GM21528 (cell line): ENCODE results near the gene PRPH2.

Experiments
- ATAC-seq: cut with Tn5 transposase; IDR thresholded peaks from one replicate; pipeline ENCODE4 v1.9.1; 2021; ENCODE audit warnings: mild to moderate bottlenecking, moderate library complexity; ENCODE audit not compliant: unreplicated experiment, low FRiP score

The PRPH2 gene, protein sequence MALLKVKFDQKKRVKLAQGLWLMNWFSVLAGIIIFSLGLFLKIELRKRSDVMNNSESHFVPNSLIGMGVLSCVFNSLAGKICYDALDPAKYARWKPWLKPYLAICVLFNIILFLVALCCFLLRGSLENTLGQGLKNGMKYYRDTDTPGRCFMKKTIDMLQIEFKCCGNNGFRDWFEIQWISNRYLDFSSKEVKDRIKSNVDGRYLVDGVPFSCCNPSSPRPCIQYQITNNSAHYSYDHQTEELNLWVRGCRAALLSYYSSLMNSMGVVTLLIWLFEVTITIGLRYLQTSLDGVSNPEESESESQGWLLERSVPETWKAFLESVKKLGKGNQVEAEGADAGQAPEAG

DNA sequence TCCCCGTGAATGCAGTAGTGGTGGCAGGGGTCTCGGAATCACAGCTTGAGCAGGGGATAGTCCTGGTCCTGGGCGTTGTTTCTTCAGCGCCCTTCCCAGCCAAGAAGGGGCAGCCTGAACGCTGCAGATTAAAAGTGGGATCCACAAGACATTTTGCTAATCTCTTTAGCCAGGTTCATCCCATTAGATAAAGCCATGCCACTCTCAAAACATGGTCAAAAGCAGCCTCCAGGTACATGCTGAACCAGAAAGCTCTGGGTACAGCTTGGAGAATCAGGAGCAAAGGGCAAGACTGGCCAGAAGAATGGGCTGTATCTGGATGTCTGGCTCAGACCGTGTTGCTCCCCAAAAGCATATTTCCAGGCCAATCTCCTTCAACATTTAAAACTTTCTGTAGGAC, at the start of gene PRPH2:
PRPH2 (minus strand) TSS at position 101 of the 400 bp plus-strand sequence. CDS start 263 bp downstream, outside the sequence.
- ATAC-seq: no peak

DNA sequence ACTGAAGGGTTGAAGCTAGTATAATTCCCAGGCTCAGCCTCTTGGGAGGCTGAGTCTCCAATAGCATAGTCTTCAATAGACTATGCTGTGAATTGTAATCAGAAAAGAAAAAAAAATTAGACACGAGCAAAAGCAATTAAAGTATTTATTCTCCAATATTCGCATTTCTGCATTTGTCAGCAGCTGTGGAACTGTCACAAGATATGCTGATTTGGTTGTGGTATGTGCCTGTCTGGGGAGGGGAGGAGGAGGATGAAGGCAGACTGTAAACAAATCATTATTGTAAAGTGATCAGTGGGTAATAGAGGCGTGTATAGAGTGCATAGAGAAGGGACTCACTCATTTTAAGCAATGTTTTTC, 49.3 kb upstream of the PRPH2 start:
- ATAC-seq: no peak

DNA sequence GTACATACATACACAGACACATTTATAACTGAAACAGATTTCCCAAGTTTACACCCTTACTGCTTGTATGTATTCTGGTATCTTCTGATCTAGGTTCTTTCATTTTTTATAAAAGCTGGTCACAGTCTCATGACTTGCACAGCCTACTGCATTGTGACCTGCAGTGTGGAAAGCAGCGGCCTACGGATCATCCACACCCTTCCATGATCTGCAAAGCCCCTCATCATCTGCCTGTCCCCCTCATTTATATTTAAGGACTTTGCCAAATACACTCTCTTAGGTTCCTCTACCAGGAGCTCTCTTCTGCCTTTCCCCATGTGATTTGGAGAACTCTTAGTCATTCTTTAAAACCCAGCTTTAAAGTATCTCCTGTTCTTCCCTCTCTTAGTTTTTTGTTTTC, 47.4 kb upstream of the PRPH2 start:
- ATAC-seq: no peak

DNA sequence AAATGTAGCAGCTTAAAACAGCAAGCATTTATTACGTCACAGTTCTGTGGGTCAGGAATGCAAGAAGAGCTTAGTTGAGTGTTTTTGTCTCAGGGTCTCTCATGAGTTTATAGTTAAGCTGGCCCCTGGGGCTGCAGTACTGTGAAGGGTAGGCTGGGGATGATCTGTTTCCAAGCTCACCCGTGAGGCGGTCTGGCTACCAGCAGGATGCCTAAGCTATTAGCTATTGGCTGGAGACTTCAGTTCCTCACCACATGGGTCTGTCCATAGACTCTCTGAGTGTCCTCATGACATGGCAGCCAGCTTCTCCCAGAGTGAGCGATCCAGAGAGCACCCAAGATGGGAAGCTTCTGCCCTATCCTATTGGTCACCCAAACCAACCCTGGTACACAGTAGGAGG, 46.7 kb upstream of the PRPH2 start:
- ATAC-seq: no peak

DNA sequence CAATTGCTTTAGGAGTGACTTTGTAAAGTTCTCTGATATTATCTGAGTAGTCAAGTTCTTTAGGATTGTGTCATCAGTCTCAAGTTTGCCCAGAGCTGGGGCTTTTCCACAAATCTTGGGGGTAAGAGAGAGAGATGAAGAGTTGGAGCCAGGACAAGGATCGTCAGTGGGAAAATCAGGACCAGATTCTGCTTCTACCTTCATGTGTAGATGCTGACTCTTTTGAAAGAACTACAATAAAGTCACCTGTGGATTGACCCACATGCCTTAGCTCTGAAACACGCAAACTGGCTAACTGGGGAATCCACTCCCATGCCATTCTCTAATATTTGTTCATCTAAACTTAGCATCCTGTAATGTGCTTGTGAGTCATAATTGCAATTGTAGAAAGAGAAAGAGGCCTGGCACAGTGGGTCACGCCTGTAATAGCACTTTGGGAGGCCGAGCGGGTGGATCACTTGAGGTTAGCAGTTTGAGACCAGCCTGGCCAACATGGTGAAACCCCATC, 43.8 kb upstream of the PRPH2 start:
- no peak for ATAC-seq

DNA sequence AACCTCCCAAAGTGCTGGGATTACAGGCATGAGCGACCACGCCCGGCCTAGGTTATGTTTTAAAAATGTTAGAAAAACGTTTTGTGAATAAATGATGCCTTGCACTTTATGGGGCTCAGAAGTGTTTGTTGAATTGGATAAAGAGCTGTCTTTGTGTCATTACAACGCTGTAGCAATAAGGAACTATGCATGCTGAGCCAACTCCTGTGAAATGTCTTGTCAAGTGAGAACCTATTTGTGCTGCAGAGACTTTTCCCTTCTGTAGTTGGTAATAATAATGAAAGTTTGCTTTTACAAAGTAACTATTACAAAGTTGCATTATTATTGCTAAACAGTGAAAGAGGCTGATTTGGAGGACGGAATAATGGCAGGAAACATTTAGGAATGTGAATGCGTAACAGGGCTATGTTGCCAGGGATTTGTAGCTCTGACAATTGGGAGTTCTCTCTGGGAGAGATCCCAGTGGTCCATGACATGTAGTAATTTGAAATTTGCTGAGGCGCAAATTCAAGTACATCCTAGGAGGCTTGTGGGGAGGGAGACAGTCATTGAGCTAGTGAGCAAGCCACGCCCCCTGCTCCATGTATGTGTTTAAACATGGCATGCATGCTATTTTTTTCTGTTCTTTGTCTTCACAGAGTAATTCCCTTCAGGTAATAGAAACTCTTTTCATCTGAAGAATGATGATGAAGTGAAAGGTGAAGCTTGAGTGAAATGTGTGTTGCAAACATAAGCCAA, 42.7 kb upstream of the PRPH2 start:
- ATAC-seq: no peak

DNA sequence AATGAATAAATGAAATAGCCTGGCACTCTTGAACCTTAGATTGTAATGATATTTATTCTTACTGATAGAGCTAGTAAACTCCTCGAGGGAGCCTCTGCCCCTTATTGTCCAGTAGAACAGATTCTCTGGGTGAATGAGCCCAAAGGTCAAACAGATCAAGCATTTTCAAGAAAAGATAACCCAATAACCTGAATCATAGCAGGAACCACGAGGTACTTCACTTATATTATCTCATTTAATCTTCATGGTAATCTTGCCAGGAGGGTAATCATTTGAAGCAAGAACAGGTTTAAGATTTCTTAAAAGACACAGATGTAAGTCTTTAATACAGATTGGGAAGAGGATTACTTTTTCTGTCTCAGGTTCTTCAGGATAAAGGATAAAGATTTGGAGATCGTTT, 40.6 kb upstream of the PRPH2 start:
- no peak for ATAC-seq

DNA sequence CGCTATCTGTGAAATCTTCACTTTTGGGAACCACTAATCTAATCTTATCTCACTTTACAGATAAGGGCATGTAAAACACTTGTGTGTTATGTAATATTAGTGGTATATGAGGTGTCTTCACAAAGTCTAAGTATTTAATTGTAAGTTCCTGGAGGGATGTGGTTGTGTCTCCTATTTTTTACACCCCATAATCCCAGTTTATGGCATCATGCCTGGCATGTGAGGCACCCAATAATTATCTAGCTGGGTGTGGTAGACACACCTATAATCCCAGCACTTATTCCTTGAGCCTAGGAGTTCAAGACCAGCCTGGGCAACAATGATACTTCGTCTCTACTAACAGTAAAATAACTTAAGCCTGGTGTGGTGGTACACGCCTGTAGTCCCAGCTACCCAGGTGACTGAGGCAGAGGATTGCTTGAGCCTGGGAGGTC, 40.0 kb upstream of the PRPH2 start:
- no peak for ATAC-seq

DNA sequence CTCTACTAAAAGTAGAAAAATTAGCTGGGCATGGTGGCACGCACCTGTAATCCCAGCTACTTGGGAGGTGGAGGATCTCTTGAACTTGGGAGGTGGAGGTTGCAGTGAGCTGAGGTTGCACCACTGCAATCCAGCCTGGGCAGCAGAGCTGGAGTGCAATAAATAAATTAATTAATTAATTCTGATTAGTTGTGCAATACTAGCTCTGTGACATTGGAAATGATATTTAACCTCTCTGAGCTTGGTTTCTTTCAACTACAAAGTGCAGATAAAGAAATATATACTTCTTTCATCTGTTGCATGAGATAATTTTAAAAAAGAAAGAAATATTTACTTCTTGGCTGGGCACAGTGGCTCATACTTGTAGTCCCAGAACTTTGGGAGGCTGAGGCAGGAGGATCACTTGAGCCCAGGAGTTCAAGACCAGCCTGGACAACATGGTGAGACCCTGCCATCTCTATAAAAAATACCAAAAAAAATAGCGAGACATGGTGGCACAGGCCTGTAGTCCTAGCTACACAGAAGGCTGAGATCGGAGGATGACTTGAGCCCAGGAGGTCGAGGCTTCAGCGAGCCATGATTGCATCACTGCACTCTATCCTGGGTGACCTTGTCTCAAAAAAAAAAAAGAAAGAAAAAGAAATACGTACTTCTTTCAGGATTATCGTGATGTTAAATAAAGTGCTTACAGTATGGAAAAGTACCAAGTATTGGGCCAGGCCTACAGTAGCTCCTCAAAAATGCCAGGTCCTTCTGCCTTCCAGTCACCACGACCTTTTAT, 39.1 kb upstream of the PRPH2 start:
- no peak for ATAC-seq

DNA sequence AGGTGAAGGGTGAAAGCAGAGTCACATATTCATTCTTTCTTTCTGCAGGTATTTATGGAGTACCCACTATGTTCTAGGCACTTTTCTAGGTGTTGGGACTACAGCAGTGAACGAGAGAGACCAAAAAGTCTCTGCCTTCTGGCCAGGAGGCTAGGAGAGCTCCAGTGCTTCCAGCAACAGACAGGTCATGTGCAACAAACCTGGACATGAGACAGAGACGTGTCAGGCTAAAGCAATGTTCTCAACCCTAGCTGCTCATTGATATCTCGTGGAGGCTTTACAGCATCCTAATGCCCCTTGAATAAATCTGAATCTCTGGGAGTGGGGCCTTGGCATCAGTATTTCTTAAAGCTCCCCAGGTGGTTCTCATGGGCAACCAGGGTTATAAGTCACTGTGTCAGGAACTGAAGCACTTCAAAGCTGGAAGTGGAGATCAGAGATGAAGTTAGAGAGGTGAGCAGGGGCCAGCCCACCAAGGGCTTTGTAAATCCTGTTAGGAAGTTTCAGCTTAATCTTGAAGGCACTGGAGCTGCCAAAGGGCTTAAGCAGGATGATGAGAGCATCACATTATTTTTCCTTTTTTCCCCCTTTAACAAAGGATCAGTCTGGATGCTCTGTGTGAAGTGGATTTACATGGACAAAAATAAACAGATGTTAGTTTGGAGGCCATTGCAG, 36.5 kb upstream of the PRPH2 start:
- ATAC-seq: no peak

DNA sequence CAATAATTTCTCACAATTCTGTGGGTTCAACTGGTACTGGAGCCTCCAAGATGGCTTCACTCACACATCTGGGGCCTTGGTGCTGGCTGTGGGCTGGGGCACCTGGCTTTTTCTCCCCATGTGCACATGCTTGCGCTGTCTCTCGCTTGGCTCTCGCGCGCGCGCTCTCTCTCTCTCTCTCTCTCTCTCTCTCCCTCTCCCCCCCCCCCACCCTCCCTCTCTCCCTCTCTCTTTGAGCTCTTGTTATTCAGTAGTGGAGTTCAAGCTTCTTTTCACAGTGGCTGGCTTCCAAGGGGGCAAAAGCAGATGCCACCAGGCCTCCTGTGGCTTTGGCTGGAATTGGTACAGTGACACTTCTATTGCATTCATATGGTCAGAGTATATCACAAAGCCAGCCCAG, 34.3 kb upstream of the PRPH2 start:
- ATAC-seq: no peak

DNA sequence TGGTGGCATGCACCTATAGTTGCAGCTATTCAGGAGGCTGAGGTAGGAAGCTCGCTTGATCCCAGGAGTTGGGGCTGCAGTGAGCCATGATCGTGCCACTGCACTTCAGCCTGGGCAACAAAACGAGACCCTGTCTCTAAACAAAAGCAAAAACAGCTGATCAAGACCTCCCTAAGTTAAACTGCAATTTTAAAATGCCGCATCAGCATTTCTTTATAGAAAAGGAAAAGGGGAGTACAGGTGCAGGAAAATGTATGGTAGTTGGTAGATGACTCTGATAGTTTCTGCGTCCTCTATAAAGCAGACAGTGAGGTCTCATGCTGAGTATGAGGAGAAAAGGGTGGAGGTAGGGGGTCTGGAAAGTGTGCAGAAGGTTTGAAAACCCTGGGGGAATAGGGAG, 32.4 kb upstream of the PRPH2 start:
- ATAC-seq: no peak

DNA sequence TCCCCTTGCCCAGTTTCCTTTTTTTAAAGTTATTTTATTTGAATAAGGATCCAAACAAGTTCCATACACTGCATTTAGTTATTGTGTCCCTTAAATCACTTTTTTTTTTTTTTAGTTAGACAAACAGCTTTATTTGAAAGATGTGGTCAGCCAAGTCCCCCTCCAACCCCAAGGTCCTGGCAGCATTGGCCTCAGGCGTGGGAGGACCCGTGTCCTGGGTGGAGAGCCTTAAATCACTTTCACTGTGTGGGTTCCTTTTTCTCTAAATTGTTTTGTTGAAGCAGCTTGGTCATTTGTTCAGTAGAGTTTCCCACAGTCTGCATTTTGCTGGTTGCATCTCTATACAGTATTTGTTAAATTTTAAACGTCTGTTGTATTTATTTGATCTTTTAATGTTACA, 28.7 kb upstream of the PRPH2 start:
- ATAC-seq: no peak

DNA sequence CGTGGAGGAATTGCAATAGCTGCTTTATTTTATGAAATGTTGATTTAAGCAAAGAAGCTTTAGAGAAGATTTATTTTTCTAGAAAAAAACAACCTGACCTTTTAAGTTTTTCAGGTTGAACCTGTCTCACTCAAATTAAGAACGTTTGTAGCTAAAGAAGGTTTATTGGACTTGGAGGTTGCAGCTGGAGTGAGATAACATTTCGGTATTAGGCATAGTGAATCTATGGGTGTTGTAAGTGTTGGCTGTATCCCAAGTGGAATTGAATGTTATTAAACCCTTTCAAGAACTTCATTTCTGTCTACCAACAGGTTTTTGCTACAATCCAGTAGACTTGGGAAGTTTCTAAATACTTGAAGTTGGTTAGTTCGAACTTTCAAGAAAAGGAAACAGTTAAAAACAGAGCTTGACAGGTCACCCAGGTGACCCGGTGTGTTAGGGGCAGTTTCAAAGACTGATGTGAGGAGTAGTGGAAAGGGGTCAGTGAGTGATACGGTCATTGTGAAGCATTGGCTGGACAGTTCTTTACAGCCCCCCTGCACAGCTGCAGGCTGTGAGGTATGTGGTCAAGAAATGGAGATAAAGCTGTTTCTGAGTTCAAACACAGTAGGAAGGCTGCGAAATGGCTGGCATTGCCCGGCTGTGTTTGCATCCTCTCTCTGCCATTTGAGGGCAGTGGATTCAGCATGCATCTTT, 26.0 kb upstream of the PRPH2 start:
- ATAC-seq: no peak

DNA sequence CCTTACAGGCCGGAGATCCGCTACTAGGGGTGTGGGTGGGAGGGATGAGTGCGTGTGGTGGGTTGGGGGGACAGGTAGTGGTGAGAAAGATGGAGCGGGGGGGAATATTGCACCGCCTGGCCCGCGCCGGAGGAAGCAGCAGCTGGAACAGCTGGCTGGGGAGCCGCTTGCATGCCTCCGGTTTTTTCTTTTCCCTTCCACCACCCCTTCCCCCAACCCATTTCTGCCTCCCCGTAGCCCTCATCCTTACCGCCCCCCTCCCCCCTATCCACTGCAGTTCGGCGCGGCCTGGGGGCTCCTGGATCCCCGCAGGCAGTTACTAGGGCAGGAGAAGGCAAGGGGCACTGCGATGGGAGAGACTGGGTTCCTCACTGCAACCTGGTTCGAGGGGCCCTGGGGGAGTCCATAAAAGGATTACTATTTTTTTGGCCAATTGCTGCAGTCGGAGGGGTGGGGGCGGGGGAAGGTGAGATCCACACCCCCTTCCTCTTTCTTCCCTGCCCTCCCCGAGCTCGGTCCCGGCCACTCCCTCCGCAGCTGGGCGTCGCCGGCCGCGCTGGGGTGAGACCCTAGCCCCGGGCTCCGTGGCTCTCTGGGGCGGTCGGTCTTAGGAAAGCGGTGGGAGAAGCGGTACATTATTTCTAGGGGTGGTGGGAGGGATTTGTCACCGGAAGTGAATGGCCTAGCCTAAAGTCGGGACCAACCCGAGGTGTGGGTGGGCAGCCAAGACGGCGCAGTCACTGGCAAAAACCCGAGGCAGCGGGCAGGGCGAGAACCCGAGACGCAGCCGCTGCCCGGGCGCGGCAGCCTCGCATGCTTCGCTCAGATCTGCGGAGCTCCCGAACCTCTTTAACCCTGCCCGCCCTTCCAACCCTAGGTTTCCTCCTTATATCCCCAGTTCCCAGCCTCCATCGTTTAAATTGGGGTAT, 24.3 kb upstream of the PRPH2 start:
- peak; percentile 52 for ATAC-seq

DNA sequence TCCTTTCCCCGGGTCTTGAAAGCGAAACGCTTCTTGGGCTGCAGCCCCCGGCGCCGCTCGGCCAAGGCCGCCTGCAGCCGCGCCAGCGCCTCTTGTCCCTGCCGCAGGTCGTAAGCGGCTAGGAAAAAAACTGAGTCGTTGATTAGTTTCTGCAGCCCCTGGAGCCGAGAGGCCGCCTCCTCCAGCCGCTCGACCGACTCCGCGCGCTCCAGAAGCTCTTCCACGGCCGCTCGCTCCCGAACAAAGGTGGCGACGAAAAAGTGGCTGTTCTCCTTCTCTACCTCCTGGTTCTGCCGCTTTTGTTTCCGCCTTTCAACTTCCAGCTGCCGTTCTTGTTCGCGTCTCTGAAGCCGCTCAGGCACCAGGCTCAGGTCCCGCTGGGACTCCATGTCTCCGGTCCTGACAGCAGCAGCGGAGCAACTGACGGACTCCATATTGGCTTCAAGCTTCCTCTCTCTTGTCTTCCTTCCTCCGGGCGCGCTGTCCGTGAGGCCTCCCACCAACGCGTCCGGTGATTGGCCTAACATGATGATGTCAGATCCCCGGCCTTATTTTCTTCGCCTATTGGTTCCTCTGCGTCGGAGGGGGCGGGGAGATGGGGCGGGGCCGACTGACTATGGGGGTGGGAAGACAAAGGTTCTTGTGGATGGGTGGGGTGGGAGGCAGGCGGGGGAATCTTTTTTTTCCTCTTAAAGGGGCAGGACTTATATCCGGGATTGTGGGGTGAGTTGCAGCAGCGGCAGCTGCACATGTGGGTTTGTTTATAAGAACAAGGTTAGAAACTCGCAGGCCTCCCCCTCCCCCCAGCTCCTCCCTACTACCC, 23.5 kb upstream of the PRPH2 start, which contains the start of gene TBCC:
TBCC (minus strand) TSS at position 464 of the 823 bp plus-strand sequence; CDS start at position 434, 30 bp downstream.
- peak; percentile 71 for ATAC-seq

DNA sequence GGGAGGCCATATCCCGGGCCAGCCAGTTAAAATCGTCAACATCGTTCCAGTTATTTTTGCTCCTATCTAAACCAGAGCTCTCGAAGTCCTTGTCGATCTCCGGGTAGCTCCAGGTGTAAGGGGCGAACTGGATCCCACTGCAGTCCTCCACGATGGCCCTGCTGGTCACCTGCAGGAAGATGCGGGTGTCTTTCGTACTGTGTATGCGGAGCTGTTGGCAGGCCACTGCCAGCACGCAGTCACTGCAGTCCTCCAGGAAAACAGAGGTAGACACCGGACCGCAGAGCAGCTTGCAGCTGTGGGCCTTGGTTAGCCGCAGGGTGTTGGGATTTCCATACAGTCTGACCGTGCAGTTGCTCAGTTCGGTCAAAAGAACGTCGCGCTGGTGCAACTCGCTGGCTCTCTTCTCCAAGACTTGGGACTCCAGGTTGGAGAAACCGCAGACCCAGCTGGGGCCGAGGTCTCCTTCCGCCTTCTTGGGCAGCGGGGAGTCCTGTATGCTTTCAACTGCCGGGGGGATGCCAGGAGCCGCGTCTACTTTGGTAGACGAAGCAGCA, 22.8 kb upstream of the PRPH2 start:
- ATAC-seq: no peak
